H9 (cell line): ENCODE data around the gene THTPA. TPM values are rescaled to one million over a fixed set of nuclear protein-coding genes. Genes with fewer than 3 reads are reported as not detected.

Experiments
- DNase-seq: peaks from one replicate; pipeline ENCODE4 v3.0.0-alpha.2; 2017
- H2AFZ ChIP-seq: one replicate; pipeline ENCODE4 v1.6.1; 2013; ENCODE audit warnings: mild to moderate bottlenecking, low read length, control low read depth, moderate library complexity
- H2AK5ac ChIP-seq: 2 replicates; pipeline ENCODE4 v1.6.1; 2013; ENCODE audit warnings: low read length, control low read depth, mixed read lengths; ENCODE audit not compliant: insufficient read length
- H2BK120ac ChIP-seq: one replicate; pipeline ENCODE4 v1.6.1; 2013; ENCODE audit warnings: low read depth, mild to moderate bottlenecking, low read length, control low read depth, inconsistent platforms; ENCODE audit not compliant: poor library complexity, severe bottlenecking
- H2BK12ac ChIP-seq: 2 replicates; pipeline ENCODE4 v1.6.1; 2013; ENCODE audit warnings: low read length, control low read depth, mixed read lengths, low read depth; ENCODE audit not compliant: insufficient read length
- H2BK15ac ChIP-seq: 2 replicates; pipeline ENCODE4 v1.6.1; 2013; ENCODE audit warnings: low read depth, low read length, control low read depth
- H2BK20ac ChIP-seq: one replicate; pipeline ENCODE4 v1.6.1; 2013; ENCODE audit warnings: low read depth, mild to moderate bottlenecking, low read length, control low read depth, inconsistent platforms; ENCODE audit not compliant: poor library complexity, severe bottlenecking
- H2BK5ac ChIP-seq: 2 replicates; pipeline ENCODE4 v1.6.1; 2013; ENCODE audit warnings: low read length, control low read depth, mixed read lengths; ENCODE audit not compliant: insufficient read length
- H3K14ac ChIP-seq: 2 replicates; pipeline ENCODE4 v1.6.1; 2013; ENCODE audit warnings: low read length, control low read depth; ENCODE audit not compliant: insufficient read depth
- H3K18ac ChIP-seq: 2 replicates; pipeline ENCODE4 v1.6.1; 2013; ENCODE audit warnings: low read depth, mild to moderate bottlenecking, mixed read lengths, low read length, control low read depth; ENCODE audit not compliant: insufficient read length
- H3K23ac ChIP-seq: 2 replicates; pipeline ENCODE4 v1.6.1; 2013; ENCODE audit warnings: low read length, control low read depth, mixed read lengths, low read depth; ENCODE audit not compliant: insufficient read length
- H3K23me2 ChIP-seq: 2 replicates; pipeline ENCODE4 v1.6.1; 2013; ENCODE audit warnings: low read depth, mild to moderate bottlenecking, mixed read lengths, low read length, control low read depth; ENCODE audit not compliant: insufficient read length, poor library complexity, severe bottlenecking
- H3K27ac ChIP-seq: 2 replicates; pipeline ENCODE4 v1.5.1; 2013; ENCODE audit warnings: low read length, control low read depth, mixed read lengths, low read depth; ENCODE audit not compliant: insufficient read length
- H3K27me3 ChIP-seq: 2 replicates; pipeline ENCODE4 v1.6.1; 2013; ENCODE audit warnings: low read length, control low read depth, inconsistent platforms; ENCODE audit not compliant: insufficient read depth
- H3K4ac ChIP-seq: 2 replicates; pipeline ENCODE4 v1.6.1; 2013; ENCODE audit warnings: low read depth, mild to moderate bottlenecking, control low read depth, inconsistent platforms, low read length, moderate library complexity
- H3K4me1 ChIP-seq: 2 replicates; pipeline ENCODE4 v1.6.1; 2013; ENCODE audit warnings: low read length, control low read depth, inconsistent platforms; ENCODE audit not compliant: insufficient read depth
- H3K4me2 ChIP-seq: 2 replicates; pipeline ENCODE4 v1.6.1; 2013; ENCODE audit warnings: low read length, control low read depth, mixed read lengths; ENCODE audit not compliant: insufficient read length, insufficient read depth
- H3K56ac ChIP-seq: 2 replicates; pipeline ENCODE4 v1.6.1; 2013; ENCODE audit warnings: low read depth, mild to moderate bottlenecking, mixed read lengths, low read length, control low read depth; ENCODE audit not compliant: insufficient read length
- H3K79me1 ChIP-seq: 2 replicates; pipeline ENCODE4 v1.6.1; 2013; ENCODE audit warnings: low read depth, mild to moderate bottlenecking, moderate library complexity, low read length, control low read depth, inconsistent platforms; ENCODE audit not compliant: insufficient read depth, poor library complexity, severe bottlenecking
- H3K79me2 ChIP-seq: 2 replicates; pipeline ENCODE4 v1.6.1; 2013; ENCODE audit warnings: low read length, control low read depth, inconsistent platforms; ENCODE audit not compliant: insufficient read depth
- H3K9ac ChIP-seq: 2 replicates; pipeline ENCODE4 v1.6.1; 2013; ENCODE audit warnings: low read length, control low read depth, mixed read lengths; ENCODE audit not compliant: insufficient read length; ENCODE audit errors: extremely low read depth
- H3K9me3 ChIP-seq: one replicate; pipeline ENCODE4 v1.6.1; 2013; ENCODE audit warnings: low read depth, low read length, inconsistent platforms; ENCODE audit not compliant: control insufficient read depth
- H3T11ph ChIP-seq: one replicate; pipeline ENCODE4 v1.6.1; 2013; ENCODE audit warnings: mild to moderate bottlenecking, low read length, control low read depth, inconsistent platforms
- H4K20me1 ChIP-seq: one replicate; pipeline ENCODE4 v1.6.1; 2013; ENCODE audit not compliant: control insufficient read depth, insufficient read length, insufficient read depth
- H4K5ac ChIP-seq: 2 replicates; pipeline ENCODE4 v1.6.1; 2013; ENCODE audit warnings: low read depth, mild to moderate bottlenecking, mixed read lengths, low read length, control low read depth; ENCODE audit not compliant: insufficient read length
- H4K8ac ChIP-seq: replicated peaks from 2 replicates; pipeline ENCODE4 v1.6.1; 2013; ENCODE audit warnings: low read length, control low read depth, mixed read lengths, low read depth; ENCODE audit not compliant: insufficient read length
- H4K91ac ChIP-seq: 2 replicates; pipeline ENCODE4 v1.6.1; 2013; ENCODE audit warnings: low read depth, mild to moderate bottlenecking, moderate library complexity, mixed read lengths, low read length, control low read depth; ENCODE audit not compliant: insufficient read length
- H3K27ac Mint-ChIP-seq, 3 experiments: 2 replicates in 2 of 3; 3 replicates in 1 of 3; pipeline ENCODE4 v1.8.0; 2020 to 2021; ENCODE audit warnings: mixed read lengths in 3 of 3, mild to moderate bottlenecking in 1 of 3, moderate library complexity in 1 of 3
- H3K27me3 Mint-ChIP-seq: 2 replicates; pipeline ENCODE4 v1.8.0; 2021; ENCODE audit warnings: low read depth, mild to moderate bottlenecking, moderate library complexity, mixed read lengths
- H3K36me3 Mint-ChIP-seq, 3 experiments: 2 replicates in 2 of 3; 3 replicates in 1 of 3; pipeline ENCODE4 v1.8.0; 2020 to 2021; ENCODE audit warnings: low read depth in 3 of 3, mixed read lengths in 3 of 3; ENCODE audit not compliant: insufficient read depth in 1 of 3
- H3K4me1 Mint-ChIP-seq, 2 experiments: 2 replicates each; pipeline ENCODE4 v1.8.0; 2020; ENCODE audit warnings: mixed read lengths in 2 of 2
- H3K4me3 Mint-ChIP-seq, 2 experiments: 2 replicates in 1 of 2; 3 replicates in 1 of 2; pipeline ENCODE4 v1.8.0; 2020 to 2021; ENCODE audit warnings: mild to moderate bottlenecking in 2 of 2, mixed read lengths in 2 of 2, moderate library complexity in 1 of 2
- H3K9me3 Mint-ChIP-seq, 2 experiments: 2 replicates in 1 of 2; 3 replicates in 1 of 2; pipeline ENCODE4 v1.8.0; 2020; ENCODE audit warnings: mild to moderate bottlenecking in 2 of 2, mixed read lengths in 2 of 2, moderate library complexity in 1 of 2
- WGBS: extraction: QIAGEN DNeasy Blood & Tissue Kit; methylation state at CpG from one replicate; pipeline ENCODE4 v1.1.7; 2013; ENCODE audit warnings: missing lambda C conversion rate, low lambda C conversion rate, mixed read lengths; ENCODE audit not compliant: insufficient read length; ENCODE audit errors: extremely low coverage; 5-methylcytosine and 5-hydroxymethylcytosine counted together
- total RNA-seq: library from RNA; stranded (reverse); gene quantifications from 2 replicates; pipeline ENCODE4 v1.2.1, GENCODE V29; 2021
- TF ChIP-seq, protein P1 (sequence below): fragments of 200-600 bp; sonication (generic); conservative IDR thresholded peaks from 3 replicates; pipeline ENCODE4 v1.8.0; 2021; ENCODE audit warnings: antibody characterized with exemption, mild to moderate bottlenecking

Gene THTPA
- total RNA-seq, 1 experiment from 2014 or later: 15.6 TPM

DNA sequence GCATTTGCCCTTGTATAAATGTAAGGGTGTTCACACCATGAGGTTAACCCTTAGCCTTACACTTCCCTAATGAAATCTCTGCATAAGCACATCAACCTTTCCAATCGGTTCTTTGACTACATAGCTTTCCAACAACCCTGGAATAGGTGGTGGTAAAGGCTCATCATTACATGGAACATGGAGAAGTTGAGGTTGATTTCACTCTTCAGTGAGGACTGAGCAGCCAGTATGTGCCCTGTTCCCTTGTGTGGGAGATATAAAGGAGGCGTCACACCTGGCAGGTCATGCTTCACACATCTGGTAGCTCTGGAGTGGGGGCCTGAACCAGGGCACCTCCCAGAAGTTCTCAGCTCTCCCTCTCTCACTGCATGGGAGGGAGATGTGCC lies 44.2 kb downstream of the THTPA start:
- Histone ChIP-seq H4K8ac (no peak overlapping the region), H3K27ac (no peak overlapping the region), H3K14ac (no peak overlapping the region), H3K79me1 (no peaks in the 10 kb centered on the region), H3K23me2 (no peaks in the 10 kb centered on the region), H3K23ac (no peak overlapping the region), H3K4me2 (no peak overlapping the region), H3T11ph (no peak overlapping the region), H3K9me3 (no peaks in the 10 kb centered on the region), H4K91ac (no peak overlapping the region), H2BK20ac (no peak overlapping the region), H3K79me2 (no peaks in the 10 kb centered on the region), H2BK120ac (no peak overlapping the region), H2AFZ (no peak overlapping the region), H4K20me1 (no peaks in the 10 kb centered on the region), H3K4ac (no peak overlapping the region), H3K56ac (no peak overlapping the region), H2BK15ac (no peak overlapping the region), H3K27me3 (no peaks in the 10 kb centered on the region), H2BK12ac (no peak overlapping the region), H3K18ac (no peak overlapping the region), H4K5ac (no peak overlapping the region), H3K9ac (no peak overlapping the region), H3K4me1 (no peaks in the 10 kb centered on the region), H2AK5ac (no peak overlapping the region), H2BK5ac (no peak overlapping the region)
- Mint-ChIP-seq H3K4me1 (no peaks in the 10 kb centered on the region), H3K36me3 (no peaks in the 10 kb centered on the region), H3K4me3 (no peak overlapping the region), H3K9me3 (peaks cover 2 to 27% of the 10 kb centered on the region in 2 experiments; a peak in 2 of 5 replicates), H3K27me3 (peaks cover 3% of the 10 kb centered on the region), H3K27ac (no peak overlapping the region)
- no CpG with 5 or more reads among the region's 2 CpGs for WGBS
- no peak for DNase-seq
- TF ChIP-seq, protein P1, sequence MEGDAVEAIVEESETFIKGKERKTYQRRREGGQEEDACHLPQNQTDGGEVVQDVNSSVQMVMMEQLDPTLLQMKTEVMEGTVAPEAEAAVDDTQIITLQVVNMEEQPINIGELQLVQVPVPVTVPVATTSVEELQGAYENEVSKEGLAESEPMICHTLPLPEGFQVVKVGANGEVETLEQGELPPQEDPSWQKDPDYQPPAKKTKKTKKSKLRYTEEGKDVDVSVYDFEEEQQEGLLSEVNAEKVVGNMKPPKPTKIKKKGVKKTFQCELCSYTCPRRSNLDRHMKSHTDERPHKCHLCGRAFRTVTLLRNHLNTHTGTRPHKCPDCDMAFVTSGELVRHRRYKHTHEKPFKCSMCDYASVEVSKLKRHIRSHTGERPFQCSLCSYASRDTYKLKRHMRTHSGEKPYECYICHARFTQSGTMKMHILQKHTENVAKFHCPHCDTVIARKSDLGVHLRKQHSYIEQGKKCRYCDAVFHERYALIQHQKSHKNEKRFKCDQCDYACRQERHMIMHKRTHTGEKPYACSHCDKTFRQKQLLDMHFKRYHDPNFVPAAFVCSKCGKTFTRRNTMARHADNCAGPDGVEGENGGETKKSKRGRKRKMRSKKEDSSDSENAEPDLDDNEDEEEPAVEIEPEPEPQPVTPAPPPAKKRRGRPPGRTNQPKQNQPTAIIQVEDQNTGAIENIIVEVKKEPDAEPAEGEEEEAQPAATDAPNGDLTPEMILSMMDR: no peak
